Glutamatergic neuron (in vitro differentiated cells): ENCODE data around the gene NR2F1. TPM values are rescaled to one million over a fixed set of nuclear protein-coding genes. Genes with fewer than 3 reads are reported as not detected.

ENCODE experiments used
- DNase-seq: peaks from one replicate; pipeline ENCODE4 v3.0.0; 2022
- H3K27ac Mint-ChIP-seq: one replicate; pipeline ENCODE4 v1.8.0; 2020; ENCODE audit warnings: mild to moderate bottlenecking, mixed read lengths, inconsistent platforms; ENCODE audit not compliant: unreplicated experiment
- H3K27me3 Mint-ChIP-seq: one replicate; pipeline ENCODE4 v1.8.0; 2020; ENCODE audit warnings: mild to moderate bottlenecking, moderate library complexity, mixed read lengths, inconsistent platforms; ENCODE audit not compliant: unreplicated experiment
- H3K36me3 Mint-ChIP-seq: one replicate; pipeline ENCODE4 v1.8.0; 2020; ENCODE audit warnings: mild to moderate bottlenecking, mixed read lengths, inconsistent platforms; ENCODE audit not compliant: unreplicated experiment
- H3K4me1 Mint-ChIP-seq: one replicate; pipeline ENCODE4 v1.8.0; 2020; ENCODE audit warnings: mild to moderate bottlenecking, low read depth, mixed read lengths, inconsistent platforms; ENCODE audit not compliant: unreplicated experiment
- H3K4me3 Mint-ChIP-seq: one replicate; pipeline ENCODE4 v1.8.0; 2020; ENCODE audit warnings: mild to moderate bottlenecking, mixed read lengths, inconsistent platforms; ENCODE audit not compliant: unreplicated experiment
- H3K9me3 Mint-ChIP-seq: one replicate; pipeline ENCODE4 v1.8.0; 2020; ENCODE audit warnings: mild to moderate bottlenecking, moderate library complexity, mixed read lengths, inconsistent platforms; ENCODE audit not compliant: unreplicated experiment
- total RNA-seq: library from RNA; stranded (reverse); fragmentation: NEBNext Ultra II Directional; extraction: Animal tissue kit (Norgen Biotek cat#: 25700); gene quantifications from one replicate; pipeline ENCODE4 v1.2.1, GENCODE V29; 2021; ENCODE audit not compliant: unreplicated experiment
- TF ChIP-seq, protein P1 (sequence below): fragments of 200-600 bp; sonication (generic); IDR thresholded peaks from one replicate; pipeline ENCODE4 v1.5.0; 2021; ENCODE audit not compliant: partially characterized antibody, unreplicated experiment

Gene NR2F1
- total RNA-seq, 1 donor from 2014 or later: 0.37 TPM

GRCh38 chr5:93635991-93636390, 53.0 kb downstream of the NR2F1 start:
- Mint-ChIP-seq H3K27ac (no peak overlapping the region), H3K36me3 (no peaks in the 10 kb centered on the region), H3K9me3 (no peaks in the 10 kb centered on the region), H3K4me3 (no peak overlapping the region), H3K27me3 (peaks cover 2% of the 10 kb centered on the region), H3K4me1 (no peaks in the 10 kb centered on the region)
- no peak for DNase-seq
- TF ChIP-seq, protein P1, sequence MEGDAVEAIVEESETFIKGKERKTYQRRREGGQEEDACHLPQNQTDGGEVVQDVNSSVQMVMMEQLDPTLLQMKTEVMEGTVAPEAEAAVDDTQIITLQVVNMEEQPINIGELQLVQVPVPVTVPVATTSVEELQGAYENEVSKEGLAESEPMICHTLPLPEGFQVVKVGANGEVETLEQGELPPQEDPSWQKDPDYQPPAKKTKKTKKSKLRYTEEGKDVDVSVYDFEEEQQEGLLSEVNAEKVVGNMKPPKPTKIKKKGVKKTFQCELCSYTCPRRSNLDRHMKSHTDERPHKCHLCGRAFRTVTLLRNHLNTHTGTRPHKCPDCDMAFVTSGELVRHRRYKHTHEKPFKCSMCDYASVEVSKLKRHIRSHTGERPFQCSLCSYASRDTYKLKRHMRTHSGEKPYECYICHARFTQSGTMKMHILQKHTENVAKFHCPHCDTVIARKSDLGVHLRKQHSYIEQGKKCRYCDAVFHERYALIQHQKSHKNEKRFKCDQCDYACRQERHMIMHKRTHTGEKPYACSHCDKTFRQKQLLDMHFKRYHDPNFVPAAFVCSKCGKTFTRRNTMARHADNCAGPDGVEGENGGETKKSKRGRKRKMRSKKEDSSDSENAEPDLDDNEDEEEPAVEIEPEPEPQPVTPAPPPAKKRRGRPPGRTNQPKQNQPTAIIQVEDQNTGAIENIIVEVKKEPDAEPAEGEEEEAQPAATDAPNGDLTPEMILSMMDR: no peak

- no peak overlapping the region for H3K4me3 Mint-ChIP-seq
- peaks cover 2% of the 10 kb centered on the region for H3K27me3 Mint-ChIP-seq
- no peak for DNase-seq
- TF ChIP-seq, protein P1: no peak
- no peaks in the 10 kb centered on the region for H3K36me3 Mint-ChIP-seq
- no peaks in the 10 kb centered on the region for H3K4me1 Mint-ChIP-seq
- H3K27ac Mint-ChIP-seq: no peak overlapping the region
- no peaks in the 10 kb centered on the region for H3K9me3 Mint-ChIP-seq
Observed at GRCh38 chr5:93636837-93637236, 53.8 kb downstream of the NR2F1 start.

DNA sequence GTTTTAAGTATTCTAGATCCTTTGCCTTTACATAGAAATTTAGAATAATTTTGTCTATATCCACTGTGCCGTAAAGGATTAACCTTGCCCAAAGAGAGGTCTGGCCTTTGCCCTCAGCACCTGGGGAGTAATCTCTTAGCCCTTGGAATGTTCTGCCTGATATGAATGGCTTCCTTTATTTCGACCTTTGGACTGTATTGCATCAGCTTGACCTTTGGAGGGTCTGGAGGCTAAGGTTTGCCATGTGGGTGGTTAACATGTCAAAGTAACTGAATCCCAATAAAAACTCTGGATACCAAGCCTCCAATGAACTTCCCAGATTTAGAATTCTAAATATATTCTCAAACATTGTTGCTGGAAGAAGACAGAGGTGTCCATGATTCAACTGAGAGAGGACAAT, 54.7 kb downstream of the NR2F1 start:
- no peak overlapping the region for H3K27ac Mint-ChIP-seq
- TF ChIP-seq, protein P1: no peak
- no peak for DNase-seq
- H3K36me3 Mint-ChIP-seq: no peaks in the 10 kb centered on the region
- peaks cover 2% of the 10 kb centered on the region for H3K27me3 Mint-ChIP-seq
- H3K4me1 Mint-ChIP-seq: no peaks in the 10 kb centered on the region
- H3K4me3 Mint-ChIP-seq: no peak overlapping the region
- no peaks in the 10 kb centered on the region for H3K9me3 Mint-ChIP-seq

GRCh38 chr5:93642526-93642925, 59.5 kb downstream of the NR2F1 start:
- Mint-ChIP-seq H3K27me3 (no peaks in the 10 kb centered on the region), H3K27ac (no peak overlapping the region), H3K4me1 (peaks cover 1% of the 10 kb centered on the region), H3K4me3 (no peak overlapping the region), H3K9me3 (no peaks in the 10 kb centered on the region), H3K36me3 (no peaks in the 10 kb centered on the region)
- TF ChIP-seq, protein P1: no peak
- DNase-seq: no peak

Other genes with a start within 250 kb of the NR2F1 start
- gene NR2F1-AS1, start 2.0 kb upstream of the NR2F1 start, total RNA-seq: 0.39 TPM
- gene POU5F2, start 158.4 kb downstream of the NR2F1 start, total RNA-seq: 1.5 TPM